GM19023 (cell line): ENCODE measurements around the gene GPR89A.
"Not testable (repeated sequence)": the region's sequence is repeated elsewhere in the genome, so short reads cannot be mapped to it uniquely, and the experiment has no call there.

Source experiments
- ATAC-seq: cut with Tn5 transposase; IDR thresholded peaks from one replicate; pipeline ENCODE4 v1.9.1; 2021; ENCODE audit warnings: mild to moderate bottlenecking, moderate library complexity; ENCODE audit not compliant: unreplicated experiment

GPR89A gene

GRCh38 chr1:145684858-145685257 lies 77.1 kb downstream of the GPR89A start:
- ATAC-seq, result not testable (repeated sequence)

GRCh38 chr1:145686078-145686477 lies 78.3 kb downstream of the GPR89A start:
- ATAC-seq, result not testable (repeated sequence)

- ATAC-seq, result no peak
Measured at GRCh38 chr1:145688328-145688727, 80.5 kb downstream of the GPR89A start.

GRCh38 chr1:145688924-145689323 lies 81.1 kb downstream of the GPR89A start:
- ATAC-seq, result no peak

GRCh38 chr1:145689922-145690321 lies 82.1 kb downstream of the GPR89A start:
- ATAC-seq, result no peak

- ATAC-seq, result peak; percentile 69
Measured at GRCh38 chr1:145690587-145691558, 83.1 kb downstream of the GPR89A start.

GRCh38 chr1:145692785-145693443 lies 85.1 kb downstream of the GPR89A start:
- ATAC-seq, result no peak

GRCh38 chr1:145695821-145696629 lies 88.2 kb downstream of the GPR89A start:
- no peak for ATAC-seq

GRCh38 chr1:145696630-145696960 lies 88.8 kb downstream of the GPR89A start:
- ATAC-seq, result no peak

GRCh38 chr1:145701306-145701862 lies 93.6 kb downstream of the GPR89A start:
- ATAC-seq, result no peak

- no peak for ATAC-seq
Measured at GRCh38 chr1:145702052-145702451, 94.3 kb downstream of the GPR89A start.

- no peak for ATAC-seq
Measured at GRCh38 chr1:145702826-145703225, 95.0 kb downstream of the GPR89A start.

- ATAC-seq, result no peak
Measured at GRCh38 chr1:145705622-145706021, 97.8 kb downstream of the GPR89A start.

GRCh38 chr1:145706086-145706664 lies 98.4 kb downstream of the GPR89A start:
- no peak for ATAC-seq

GRCh38 chr1:145707183-145707867 lies 99.5 kb downstream of the GPR89A start, which contains the start of gene PDZK1:
TSS of gene PDZK1 (minus strand) at chr1:145707368. CDS start at chr1:145688021, 19,347 bp downstream.
- no peak for ATAC-seq

- ATAC-seq, result peak; percentile 52
Measured at GRCh38 chr1:145708063-145708462, 100.3 kb downstream of the GPR89A start.

- no peak for ATAC-seq
Measured at GRCh38 chr1:145710291-145711027, 102.7 kb downstream of the GPR89A start.

GRCh38 chr1:145711213-145711651 lies 103.4 kb downstream of the GPR89A start:
- ATAC-seq, result no peak

- no peak for ATAC-seq
Measured at GRCh38 chr1:145714524-145715111, 106.8 kb downstream of the GPR89A start.
